ENCODE results near the gene NEBL.

Gene NEBL

DNA sequence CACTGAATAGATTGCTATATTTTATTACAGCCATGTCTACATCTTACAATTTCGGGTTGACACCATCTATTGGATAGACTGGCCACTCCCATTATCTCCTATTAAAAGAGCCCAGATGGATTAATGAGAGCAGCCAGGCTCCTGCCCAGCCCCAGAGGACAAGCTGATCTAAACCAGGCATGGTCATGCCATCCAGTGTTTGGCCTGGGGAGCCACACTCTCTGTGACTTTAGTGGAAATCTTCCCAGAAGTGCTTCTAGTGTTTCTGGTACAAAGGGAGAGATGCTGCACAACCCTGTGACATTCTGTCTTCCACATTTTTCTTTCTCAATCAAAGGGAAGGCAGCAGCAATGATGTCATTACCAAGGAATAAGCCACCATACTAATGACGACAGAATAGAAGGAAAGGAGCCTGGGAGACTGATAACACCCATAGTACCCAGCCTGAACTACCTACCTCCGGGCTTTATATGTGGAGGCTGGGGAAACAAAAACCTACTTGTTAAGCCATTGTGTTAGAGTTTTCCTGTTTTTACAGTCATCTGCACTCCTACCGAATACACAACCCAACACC, 5.0 kb downstream of the NEBL start:
- Histone ChIP-seq H3K9me3 (ENCODE audit: low read length) (no peaks in the 10 kb centered on the region), H3K36me3 (ENCODE audit: insufficient read depth, low read length) (no peaks in the 10 kb centered on the region), H3K27me3 (ENCODE audit: insufficient read depth, low read length) (no peaks in the 10 kb centered on the region), H3K4me3 (ENCODE audit: low read length) (no peak overlapping the region), H3K4me1 (ENCODE audit: insufficient read depth, low read length) (peaks cover 4% of the 10 kb centered on the region), H2AFZ (ENCODE audit: low read depth, low read length) (no peak overlapping the region)

DNA sequence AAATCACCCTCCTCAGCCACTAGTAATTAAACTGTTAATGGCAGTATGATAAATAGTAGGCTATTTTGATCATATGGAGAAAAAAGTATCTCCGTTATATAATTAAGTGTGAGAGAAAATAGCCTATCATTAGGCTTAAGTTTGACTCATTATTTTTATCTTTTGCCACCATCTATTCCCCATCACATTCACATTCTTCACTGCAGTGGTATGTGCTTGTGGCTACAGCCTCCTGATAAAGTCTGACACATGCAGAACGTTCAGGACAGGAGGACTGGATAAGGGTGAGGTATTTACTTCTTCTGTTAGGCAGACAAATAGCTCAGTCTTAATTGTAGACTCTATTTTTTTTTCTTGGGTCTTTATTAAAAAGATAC, 5.8 kb downstream of the NEBL start:
- Histone ChIP-seq H3K9me3 (ENCODE audit: low read length) (no peaks in the 10 kb centered on the region), H3K27me3 (ENCODE audit: insufficient read depth, low read length) (no peaks in the 10 kb centered on the region), H2AFZ (ENCODE audit: low read depth, low read length) (no peak overlapping the region), H3K4me1 (ENCODE audit: insufficient read depth, low read length) (peaks cover 4% of the 10 kb centered on the region), H3K4me3 (ENCODE audit: low read length) (no peak overlapping the region), H3K36me3 (ENCODE audit: insufficient read depth, low read length) (no peaks in the 10 kb centered on the region)

DNA sequence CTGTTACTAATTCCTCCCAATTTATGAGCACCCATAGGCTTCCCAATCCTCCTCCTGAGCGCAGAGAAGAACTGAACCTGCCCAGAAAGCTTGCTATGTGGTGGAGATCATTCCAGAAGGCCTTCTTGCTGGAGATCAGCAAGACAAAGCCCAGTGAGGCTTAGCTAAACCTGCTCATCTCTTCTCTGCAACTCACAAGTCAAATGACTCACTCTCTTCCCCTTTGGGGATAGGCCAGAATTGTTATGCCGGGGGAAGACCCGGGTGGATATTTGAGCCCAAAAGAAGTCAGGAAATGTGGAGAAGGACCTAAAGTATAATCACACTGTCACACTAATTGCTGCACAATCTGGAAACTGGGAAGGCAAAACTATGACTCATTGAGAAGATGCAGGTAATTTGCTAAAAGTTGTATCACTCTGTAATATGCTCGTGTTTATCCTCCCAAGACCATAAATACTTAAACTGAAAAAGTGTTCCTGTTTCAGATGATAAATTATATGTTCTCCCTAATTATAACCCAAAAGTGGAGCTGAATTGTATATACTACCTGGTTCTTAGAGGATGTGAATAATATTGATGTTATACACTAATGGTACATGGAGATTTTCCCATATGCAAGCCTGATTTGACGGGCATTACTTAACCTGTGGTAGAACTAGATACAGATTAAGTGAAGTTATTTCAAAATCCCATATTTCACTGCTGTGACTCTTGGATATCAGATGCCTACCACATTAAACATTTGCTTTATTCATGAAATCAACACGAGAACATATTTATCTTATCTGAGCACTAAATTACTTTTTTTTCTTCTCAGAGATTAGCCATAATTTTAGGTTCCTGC, 6.4 kb downstream of the NEBL start:
- no peak overlapping the region for H2AFZ ChIP-seq (ENCODE audit: low read depth, low read length)
- no peaks in the 10 kb centered on the region for H3K36me3 ChIP-seq (ENCODE audit: insufficient read depth, low read length)
- H3K9me3 ChIP-seq (ENCODE audit: low read length): no peaks in the 10 kb centered on the region
- H3K27me3 ChIP-seq (ENCODE audit: insufficient read depth, low read length): no peaks in the 10 kb centered on the region
- peaks cover 4% of the 10 kb centered on the region for H3K4me1 ChIP-seq (ENCODE audit: insufficient read depth, low read length)
- H3K4me3 ChIP-seq (ENCODE audit: low read length): no peak overlapping the region

DNA sequence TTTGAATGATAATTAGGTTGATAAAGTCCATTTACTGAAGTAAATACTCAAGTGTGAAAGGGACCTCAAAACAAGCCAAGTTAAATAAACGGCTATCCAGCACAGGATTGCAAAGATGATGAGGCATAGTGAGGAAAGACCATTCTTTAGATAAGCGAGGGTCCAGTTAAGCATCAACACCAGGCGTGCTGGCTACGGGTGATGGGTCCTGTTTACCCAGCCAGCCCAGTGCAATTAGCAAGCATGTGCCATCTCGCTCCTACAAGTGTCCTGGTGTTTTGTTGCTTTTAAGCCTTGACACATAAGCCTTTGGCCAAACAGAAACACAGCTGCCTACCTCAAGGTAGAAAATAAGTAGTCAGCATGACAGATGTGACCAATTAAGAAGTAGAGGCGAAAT, 7.1 kb downstream of the NEBL start:
- Histone ChIP-seq H3K4me3 (ENCODE audit: low read length) (no peak overlapping the region), H3K36me3 (ENCODE audit: insufficient read depth, low read length) (no peaks in the 10 kb centered on the region), H2AFZ (ENCODE audit: low read depth, low read length) (no peak overlapping the region), H3K9me3 (ENCODE audit: low read length) (no peaks in the 10 kb centered on the region), H3K4me1 (ENCODE audit: insufficient read depth, low read length) (peaks cover 4% of the 10 kb centered on the region), H3K27me3 (ENCODE audit: insufficient read depth, low read length) (no peaks in the 10 kb centered on the region)

DNA sequence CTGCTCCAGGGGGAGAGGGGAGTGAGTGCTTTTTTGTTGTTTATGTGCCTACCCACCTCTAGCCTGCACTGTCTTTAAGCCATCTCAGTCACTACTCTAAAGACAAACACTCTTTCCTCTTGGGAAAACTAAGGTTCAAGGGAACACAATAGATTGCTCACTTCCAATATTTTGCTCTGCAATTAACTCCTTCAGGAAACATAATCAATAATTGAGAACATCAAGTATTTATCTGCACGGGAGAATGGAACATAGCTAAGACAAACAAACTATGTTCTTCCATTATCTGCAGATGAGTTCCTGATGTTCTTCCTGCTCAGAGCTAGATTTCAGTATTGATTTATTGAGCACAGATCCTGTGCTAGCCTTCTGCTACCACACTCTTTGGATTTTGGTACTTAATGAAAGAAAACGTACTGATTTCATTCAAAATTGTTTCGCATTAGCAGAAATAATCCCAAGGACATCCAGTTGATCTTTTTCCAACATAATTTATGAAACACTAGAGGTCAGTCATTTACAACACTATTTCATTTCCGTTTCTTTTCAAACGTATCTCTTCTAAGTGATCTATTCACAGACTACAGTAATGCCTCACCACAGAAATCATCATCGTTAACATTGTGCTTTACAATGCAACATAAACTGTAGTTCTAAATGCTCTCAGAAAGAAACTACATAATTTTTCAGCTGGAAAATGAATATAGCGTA, 8.3 kb downstream of the NEBL start:
- no peaks in the 10 kb centered on the region for H3K9me3 ChIP-seq (ENCODE audit: low read length)
- H3K4me3 ChIP-seq (ENCODE audit: low read length): no peak overlapping the region
- H3K27me3 ChIP-seq (ENCODE audit: insufficient read depth, low read length): no peaks in the 10 kb centered on the region
- H3K4me1 ChIP-seq (ENCODE audit: insufficient read depth, low read length): peaks cover 4% of the 10 kb centered on the region
- H2AFZ ChIP-seq (ENCODE audit: low read depth, low read length): no peak overlapping the region
- no peaks in the 10 kb centered on the region for H3K36me3 ChIP-seq (ENCODE audit: insufficient read depth, low read length)

DNA sequence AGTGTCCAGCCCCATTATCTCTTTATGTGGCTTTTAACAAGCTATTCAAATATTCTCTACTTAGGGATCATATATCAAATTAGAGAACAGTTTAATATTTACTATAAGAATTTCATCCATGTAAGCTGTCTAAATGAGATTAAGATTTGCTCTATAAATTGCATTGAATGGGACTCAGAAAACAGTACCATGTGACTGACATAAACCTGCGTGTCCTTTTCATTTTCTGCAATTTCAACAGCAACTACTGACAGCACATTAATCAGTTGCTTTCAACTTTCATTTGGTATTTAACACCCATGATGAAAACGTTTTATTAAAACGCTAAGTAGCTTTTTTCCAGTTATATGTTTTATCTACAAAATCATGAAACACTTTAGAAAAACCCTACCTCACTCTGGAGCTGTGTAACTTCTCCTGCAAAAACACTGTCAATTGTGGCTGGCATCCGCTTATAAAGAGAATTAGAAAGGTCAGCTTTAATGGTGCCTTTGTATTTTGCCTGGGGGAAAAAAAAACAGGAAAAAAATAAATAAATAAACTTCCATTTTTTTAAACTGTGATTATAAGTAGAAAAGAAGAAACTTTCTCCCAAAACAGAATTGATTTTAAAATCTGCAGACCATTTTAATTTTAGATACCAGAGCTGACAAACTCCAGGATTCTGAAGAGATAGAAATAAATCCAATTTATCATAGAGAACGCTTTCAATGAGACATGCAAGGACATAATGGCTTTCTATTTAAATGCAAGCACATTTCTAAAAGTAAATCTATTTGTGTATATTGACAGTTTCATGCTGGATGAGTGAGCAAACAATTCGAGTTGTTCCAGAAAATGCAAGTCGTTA, 9.2 kb downstream of the NEBL start:
- no peaks in the 10 kb centered on the region for H3K27me3 ChIP-seq (ENCODE audit: insufficient read depth, low read length)
- H3K4me1 ChIP-seq (ENCODE audit: insufficient read depth, low read length): peaks cover 4% of the 10 kb centered on the region
- no peak overlapping the region for H3K4me3 ChIP-seq (ENCODE audit: low read length)
- H2AFZ ChIP-seq (ENCODE audit: low read depth, low read length): no peak overlapping the region
- no peaks in the 10 kb centered on the region for H3K9me3 ChIP-seq (ENCODE audit: low read length)
- H3K36me3 ChIP-seq (ENCODE audit: insufficient read depth, low read length): no peaks in the 10 kb centered on the region

DNA sequence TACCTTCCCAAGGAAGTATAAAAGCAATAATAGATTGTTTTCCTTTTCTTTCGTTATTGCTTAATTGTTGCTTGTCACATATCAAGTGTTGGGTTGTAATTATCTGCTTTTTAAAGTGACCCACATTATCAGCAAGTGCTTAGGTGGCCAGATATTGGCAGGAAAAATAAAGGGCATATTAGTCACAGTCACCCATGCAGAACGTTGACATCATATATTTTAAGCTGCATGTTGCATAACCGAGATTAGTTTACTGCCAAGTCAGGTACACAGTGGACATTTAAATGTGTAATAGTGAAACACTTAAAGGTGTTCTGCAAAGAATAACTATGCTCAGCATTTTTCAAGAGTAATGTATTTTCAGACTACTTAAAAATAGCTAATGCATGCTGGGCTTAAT, 11.4 kb downstream of the NEBL start:
- Histone ChIP-seq H3K4me3 (ENCODE audit: low read length) (no peak overlapping the region), H3K27me3 (ENCODE audit: insufficient read depth, low read length) (no peaks in the 10 kb centered on the region), H3K4me1 (ENCODE audit: insufficient read depth, low read length) (peaks cover 4% of the 10 kb centered on the region), H3K9me3 (ENCODE audit: low read length) (no peaks in the 10 kb centered on the region), H3K36me3 (ENCODE audit: insufficient read depth, low read length) (no peaks in the 10 kb centered on the region), H2AFZ (ENCODE audit: low read depth, low read length) (no peak overlapping the region)

DNA sequence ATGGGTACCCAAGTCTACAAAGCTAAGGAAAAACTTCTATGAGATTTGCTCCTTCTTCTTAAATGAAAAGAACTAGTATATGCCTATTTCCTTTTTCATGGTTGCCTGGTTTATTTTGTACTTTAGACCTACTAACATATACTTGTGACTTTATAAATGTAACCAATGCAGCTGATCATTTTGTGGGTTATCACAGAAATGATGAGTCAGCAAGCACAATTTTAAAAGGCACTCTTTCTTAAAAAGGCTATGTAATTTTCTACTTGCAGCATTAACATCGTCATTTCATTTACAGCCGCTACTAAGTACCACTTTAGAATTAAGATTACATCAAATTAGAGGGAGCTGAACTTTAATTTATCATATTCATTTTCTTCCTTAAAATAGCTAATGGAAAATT, 13.6 kb downstream of the NEBL start:
- Histone ChIP-seq H3K36me3 (ENCODE audit: insufficient read depth, low read length) (no peaks in the 10 kb centered on the region), H2AFZ (ENCODE audit: low read depth, low read length) (no peak overlapping the region), H3K4me1 (ENCODE audit: insufficient read depth, low read length) (peaks cover 4% of the 10 kb centered on the region), H3K9me3 (ENCODE audit: low read length) (no peaks in the 10 kb centered on the region), H3K27me3 (ENCODE audit: insufficient read depth, low read length) (no peaks in the 10 kb centered on the region), H3K4me3 (ENCODE audit: low read length) (no peak overlapping the region)

DNA sequence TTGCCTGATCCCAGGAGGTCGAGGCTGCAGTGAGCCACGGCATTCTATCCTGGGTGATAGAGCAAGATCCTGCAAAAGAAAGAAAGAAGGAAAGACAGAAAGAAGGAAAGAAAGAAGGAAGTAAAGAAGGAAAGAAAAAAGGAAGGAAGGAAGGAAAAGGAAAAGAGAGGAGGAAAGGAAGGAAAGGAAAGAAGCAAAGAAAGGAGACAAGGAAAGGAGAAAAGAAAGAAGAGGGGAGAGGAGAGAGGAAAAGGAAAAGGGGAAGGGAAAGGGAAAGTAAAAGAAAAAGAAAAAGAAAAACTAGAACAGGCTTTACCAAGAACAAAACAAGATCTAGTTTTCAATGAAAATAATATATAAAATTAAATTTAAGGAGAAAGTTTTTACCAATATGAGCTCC, 15.0 kb downstream of the NEBL start:
- H2AFZ ChIP-seq (ENCODE audit: low read depth, low read length): no peak overlapping the region
- H3K4me1 ChIP-seq (ENCODE audit: insufficient read depth, low read length): no peaks in the 10 kb centered on the region
- no peaks in the 10 kb centered on the region for H3K36me3 ChIP-seq (ENCODE audit: insufficient read depth, low read length)
- no peak overlapping the region for H3K4me3 ChIP-seq (ENCODE audit: low read length)
- H3K9me3 ChIP-seq (ENCODE audit: low read length): no peaks in the 10 kb centered on the region
- H3K27me3 ChIP-seq (ENCODE audit: insufficient read depth, low read length): no peaks in the 10 kb centered on the region

DNA sequence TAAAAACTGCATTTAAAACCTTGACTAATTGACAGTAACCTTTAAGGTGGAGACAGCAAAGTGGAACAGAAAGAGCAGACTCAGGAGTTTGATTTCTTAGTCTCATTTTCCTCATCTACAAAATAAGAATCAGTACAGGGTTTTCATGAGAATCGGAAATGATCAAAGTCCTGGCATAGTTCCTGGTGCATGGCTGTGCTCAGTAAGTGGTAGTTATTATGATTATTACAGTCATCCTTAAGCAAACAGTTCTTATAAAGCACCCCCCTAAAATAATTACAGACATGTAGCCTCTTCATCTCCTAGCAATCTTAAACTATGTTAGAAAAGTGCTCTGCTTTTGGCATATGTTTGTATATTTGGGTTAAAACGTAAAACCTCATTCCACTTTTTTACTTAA, 18.0 kb downstream of the NEBL start:
- H3K27me3 ChIP-seq (ENCODE audit: insufficient read depth, low read length): no peaks in the 10 kb centered on the region
- no peak overlapping the region for H2AFZ ChIP-seq (ENCODE audit: low read depth, low read length)
- no peaks in the 10 kb centered on the region for H3K9me3 ChIP-seq (ENCODE audit: low read length)
- H3K4me3 ChIP-seq (ENCODE audit: low read length): no peak overlapping the region
- no peaks in the 10 kb centered on the region for H3K36me3 ChIP-seq (ENCODE audit: insufficient read depth, low read length)
- H3K4me1 ChIP-seq (ENCODE audit: insufficient read depth, low read length): no peaks in the 10 kb centered on the region

DNA sequence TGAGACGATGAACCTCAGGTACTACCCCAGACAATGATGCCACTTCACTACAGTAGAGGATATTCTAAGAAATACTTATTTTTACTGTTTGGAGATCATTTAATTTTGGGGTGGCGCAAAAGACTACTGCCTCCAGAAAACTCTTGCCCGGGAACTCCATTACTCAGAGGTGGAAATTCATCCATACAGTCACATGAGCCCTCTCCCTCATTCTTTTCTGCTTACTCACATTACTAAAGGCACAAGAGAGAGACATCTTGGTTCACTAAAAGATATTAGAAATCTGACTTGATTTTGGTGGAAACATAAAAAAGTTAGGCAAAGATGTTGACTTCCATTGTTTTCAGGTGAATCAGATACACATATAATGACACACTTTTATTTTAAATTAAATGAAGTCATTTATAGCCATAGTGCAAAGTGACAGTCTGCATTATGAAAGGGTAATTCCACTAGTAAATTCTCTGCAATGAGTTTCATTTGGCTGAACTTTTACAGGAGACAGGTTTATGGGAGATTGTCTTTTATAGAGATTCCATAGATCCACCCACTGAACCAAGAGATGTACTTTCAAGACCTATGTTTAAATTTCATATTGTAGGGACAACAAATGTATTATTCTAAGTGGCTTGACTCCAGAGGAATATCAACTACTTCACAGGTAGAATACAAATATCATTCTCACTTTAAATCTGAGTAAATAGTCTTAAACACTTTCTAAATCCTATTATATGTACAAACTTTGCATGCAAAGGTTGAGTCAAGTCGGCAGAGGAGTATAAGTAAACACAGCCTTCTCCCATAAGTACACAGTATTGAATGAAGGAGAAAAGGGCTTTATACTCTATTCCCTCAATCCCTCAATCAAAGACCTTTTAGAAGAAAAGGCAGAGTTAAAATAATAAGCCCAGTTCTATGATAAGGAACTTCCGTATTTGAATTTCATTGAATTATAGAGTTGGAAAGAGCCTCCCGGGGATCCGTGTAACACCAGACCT, 18.8 kb downstream of the NEBL start:
- H3K27me3 ChIP-seq (ENCODE audit: insufficient read depth, low read length): no peaks in the 10 kb centered on the region
- no peak overlapping the region for H3K4me3 ChIP-seq (ENCODE audit: low read length)
- H3K36me3 ChIP-seq (ENCODE audit: insufficient read depth, low read length): no peaks in the 10 kb centered on the region
- H2AFZ ChIP-seq (ENCODE audit: low read depth, low read length): no peak overlapping the region
- no peaks in the 10 kb centered on the region for H3K4me1 ChIP-seq (ENCODE audit: insufficient read depth, low read length)
- no peaks in the 10 kb centered on the region for H3K9me3 ChIP-seq (ENCODE audit: low read length)

DNA sequence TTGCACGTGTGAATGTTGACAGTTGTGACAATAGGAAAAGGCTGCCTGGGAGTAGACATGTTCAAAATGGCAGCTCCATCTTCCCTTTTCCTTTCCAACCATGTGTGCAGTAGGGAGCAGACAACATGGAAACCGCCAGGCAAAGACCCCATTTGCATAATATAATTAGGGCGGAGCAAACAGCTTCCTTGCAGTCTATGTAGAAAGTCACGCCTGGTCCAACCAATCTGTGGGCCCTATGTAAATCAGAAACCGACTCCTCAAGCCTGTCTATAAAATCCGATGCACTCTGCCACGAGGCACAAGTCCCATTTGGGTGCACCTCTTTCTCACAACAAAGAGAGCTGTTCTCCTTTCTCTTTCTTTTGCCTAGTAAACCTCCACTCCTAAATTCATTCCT, 19.6 kb downstream of the NEBL start:
- no peak overlapping the region for H3K4me3 ChIP-seq (ENCODE audit: low read length)
- no peaks in the 10 kb centered on the region for H3K4me1 ChIP-seq (ENCODE audit: insufficient read depth, low read length)
- no peaks in the 10 kb centered on the region for H3K9me3 ChIP-seq (ENCODE audit: low read length)
- no peaks in the 10 kb centered on the region for H3K27me3 ChIP-seq (ENCODE audit: insufficient read depth, low read length)
- no peaks in the 10 kb centered on the region for H3K36me3 ChIP-seq (ENCODE audit: insufficient read depth, low read length)
- no peak overlapping the region for H2AFZ ChIP-seq (ENCODE audit: low read depth, low read length)
